Cardiac fibroblast (primary cell): ENCODE measurements around the gene WDR74.
"Not testable (repeated sequence)": the region's sequence is repeated elsewhere in the genome, so short reads cannot be mapped to it uniquely, and the experiment has no call there.

Source experiments
- DNase-seq, 2 donors: peaks; one replicate each; pipeline versions ENCODE4 v3.0.0 to v3.0.0-alpha.2; 2010; ENCODE audit warnings: low read depth in 2 of 2
- H3K4me3 ChIP-seq, 2 donors: replicated peaks in 1 of 2; 1 replicate in 1 of 2; 2 replicates in 1 of 2; pipeline ENCODE4 v1.5.1; 2011; ENCODE audit warnings: low read depth in 2 of 2, low read length in 2 of 2, mild to moderate bottlenecking in 2 of 2, moderate library complexity in 1 of 2
- CTCF ChIP-seq: IDR thresholded peaks from one replicate; pipeline ENCODE4 v1.5.1; 2011; ENCODE audit warnings: low read depth, mild to moderate bottlenecking, low read length, inconsistent platforms

WDR74 gene

GRCh38 chr11:62875698-62876478 lies 36.5 kb upstream of the WDR74 start:
- TF ChIP-seq CTCF: no peak
- no peak overlapping the region for H3K4me3 ChIP-seq
- DNase-seq: peak in 1 of 2 donors; percentile 29

- no peak for DNase-seq
- H3K4me3 ChIP-seq: no peak overlapping the region
- no peak for TF ChIP-seq CTCF
These were observed 35.5 kb upstream of the WDR74 start for GRCh38 chr11:62874851-62875250.

DNA sequence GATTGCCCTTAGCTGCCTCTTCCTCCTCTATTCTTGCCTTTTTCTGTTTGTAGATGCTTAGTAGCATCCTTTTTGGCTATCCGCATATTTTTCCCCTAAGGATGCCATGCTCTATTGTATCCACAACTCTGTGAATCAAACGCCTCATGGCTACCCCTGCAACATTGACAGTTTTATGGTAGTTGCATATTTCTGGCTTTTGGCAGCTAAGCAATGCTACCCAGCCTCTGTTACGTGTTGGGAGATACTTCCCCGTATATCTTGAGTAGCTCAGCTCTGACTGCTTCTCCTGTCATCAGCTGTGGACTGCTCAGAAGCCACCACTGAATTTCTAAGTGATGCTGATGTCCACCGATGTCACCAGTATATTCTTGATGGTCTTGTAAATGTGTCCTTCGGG lies 26.2 kb upstream of the WDR74 start:
- no peak overlapping the region for H3K4me3 ChIP-seq
- no peak for DNase-seq

GRCh38 chr11:62863687-62864335 lies 24.4 kb upstream of the WDR74 start:
- TF ChIP-seq CTCF: no peak
- DNase-seq: peak in 1 of 2 donors; percentile 19
- no peak overlapping the region for H3K4me3 ChIP-seq

More for the DNA sequence above, 26.2 kb upstream of the WDR74 start:
- TF ChIP-seq CTCF: no peak

- not testable (repeated sequence) for H3K4me3 ChIP-seq, DNase-seq
These were observed 22.3 kb upstream of the WDR74 start for GRCh38 chr11:62861564-62862192.

DNA sequence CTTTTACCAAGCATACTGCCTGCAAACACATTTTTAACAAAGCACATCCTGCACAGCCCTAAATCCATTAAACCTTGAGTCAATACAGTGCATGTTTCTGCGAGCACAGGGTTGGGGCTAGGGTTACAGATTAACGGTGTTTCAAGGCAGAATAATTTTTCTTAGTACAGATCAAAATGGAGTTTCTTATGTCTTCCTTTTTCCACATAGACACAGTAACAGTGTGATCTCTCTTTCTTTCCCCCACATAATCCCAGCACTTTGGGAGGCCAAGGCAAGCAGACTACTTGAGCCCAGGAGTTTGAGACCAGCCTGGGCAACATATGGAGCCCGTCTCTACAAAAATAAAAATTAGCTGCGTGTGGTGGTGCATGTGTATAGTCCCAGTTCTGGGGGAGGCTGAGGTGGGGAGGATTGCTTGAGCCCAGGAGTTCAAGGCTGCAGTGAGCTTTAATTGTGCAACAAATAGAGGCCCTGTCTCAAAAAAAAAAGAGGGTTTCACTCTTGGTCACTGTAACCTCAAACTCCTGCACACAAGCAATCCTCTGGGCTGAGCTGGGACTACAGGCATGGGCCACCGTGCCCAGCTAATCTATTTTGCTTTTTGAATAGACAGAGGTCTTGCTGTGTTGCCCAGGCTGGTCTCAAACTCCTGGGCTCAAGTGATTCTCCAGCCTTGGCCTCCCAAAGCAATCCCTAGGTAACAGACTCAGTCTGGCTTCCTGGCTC lies 21.6 kb upstream of the WDR74 start:
- TF ChIP-seq CTCF: no peak
- no peak for DNase-seq
- H3K4me3 ChIP-seq: no peak overlapping the region

DNA sequence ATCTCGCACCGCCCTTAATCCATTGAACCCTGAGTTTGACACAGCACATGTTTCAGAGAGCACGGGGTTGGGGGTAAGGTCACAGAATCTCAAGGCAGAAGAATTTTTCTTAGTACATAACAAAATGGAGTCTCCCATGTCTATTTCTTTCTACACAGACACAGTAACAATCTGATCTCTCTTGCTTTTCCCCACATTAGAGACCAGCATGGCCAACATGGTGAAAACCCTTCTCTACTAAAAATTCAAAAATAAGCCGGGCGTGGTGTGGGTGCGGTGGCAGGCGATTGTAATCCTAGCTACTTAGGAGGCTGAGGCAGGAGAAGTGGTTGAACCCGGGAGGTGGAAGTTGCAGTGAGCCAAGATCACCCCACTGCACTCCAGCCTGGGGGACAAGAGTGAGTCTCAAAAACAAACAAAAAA lies 19.9 kb upstream of the WDR74 start:
- not testable (repeated sequence) for DNase-seq, H3K4me3 ChIP-seq
